ENCODE data around the gene MIB1. TPM values are rescaled to one million over a fixed set of nuclear protein-coding genes. Genes with fewer than 3 reads are reported as not detected.

The MIB1 gene
- polyA plus RNA-seq, 3 donors from 2014 or later = 1.9 to 6.4 (median 5.0) TPM

DNA sequence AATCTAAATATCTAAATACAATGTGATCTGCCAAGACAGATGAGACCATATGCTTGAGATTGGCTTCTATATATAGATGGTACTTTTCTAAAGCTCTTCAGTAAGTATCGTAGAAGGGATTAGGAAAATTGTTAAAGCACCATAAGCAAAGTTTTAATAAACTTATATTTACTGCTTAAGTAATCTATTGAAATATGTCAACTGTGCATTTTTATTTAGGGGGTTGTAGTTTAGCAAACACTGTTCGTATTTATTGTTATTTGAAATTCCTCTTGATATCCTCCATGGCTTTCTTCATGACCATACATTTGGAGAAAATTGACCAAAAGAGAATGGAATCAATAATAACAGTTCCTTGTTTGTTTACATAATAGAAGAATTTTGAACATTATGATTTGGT lies 102.7 kb downstream of the MIB1 start:
- Mint-ChIP-seq H3K27me3 (ENCODE audit: low read depth in 3 of 3) (peaks cover 0 to 3% (median 0%) of the 10 kb centered on the region in 3 donors), H3K36me3 (peaks cover 21 to 44% (median 28%) of the 10 kb centered on the region in 3 donors), H3K4me3 (no peak overlapping the region), H3K9me3 (no peaks in the 10 kb centered on the region), H3K27ac (no peak overlapping the region), H3K4me1 (no peaks in the 10 kb centered on the region)
- no peak for DNase-seq

DNA sequence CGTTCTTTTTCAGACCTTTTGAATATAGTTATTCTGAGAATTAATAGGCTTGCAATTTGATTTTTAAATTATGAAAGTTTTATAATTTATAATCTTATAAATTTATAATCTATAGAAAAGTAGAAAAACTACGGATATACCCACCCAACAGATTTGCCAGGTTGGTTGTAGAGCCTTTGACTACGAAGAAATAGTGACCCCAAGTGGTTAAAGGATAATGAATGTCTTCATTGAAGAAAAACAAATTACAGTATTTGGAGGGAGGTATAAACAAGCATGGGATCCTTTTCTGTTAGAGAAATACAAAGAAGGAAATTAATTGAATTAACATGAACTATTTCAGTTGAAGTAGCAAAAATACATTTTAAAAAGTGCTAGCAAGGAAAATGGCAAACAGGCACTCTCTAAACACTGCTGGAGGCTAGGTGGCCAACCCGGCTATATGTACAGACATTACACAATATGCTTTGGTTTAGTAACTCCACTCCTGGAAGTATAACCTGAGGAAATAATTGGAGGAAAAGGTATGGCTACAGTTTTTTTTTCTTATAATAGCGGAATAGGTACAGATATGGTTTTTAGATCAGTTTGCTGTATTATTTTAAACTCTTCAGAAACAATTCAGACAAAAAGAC lies 110.9 kb downstream of the MIB1 start:
- peaks cover 13 to 19% (median 16%) of the 10 kb centered on the region in 3 donors for H3K36me3 Mint-ChIP-seq
- H3K4me1 Mint-ChIP-seq = peaks cover 9 to 18% of the 10 kb centered on the region in 2 donors
- H3K27me3 Mint-ChIP-seq (ENCODE audit: low read depth in 3 of 3) = no peaks in the 10 kb centered on the region
- H3K4me3 Mint-ChIP-seq = no peak overlapping the region
- H3K27ac Mint-ChIP-seq = no peak overlapping the region
- H3K9me3 Mint-ChIP-seq = no peaks in the 10 kb centered on the region
- peak in 1 of 3 donors; percentile 3 for DNase-seq

- no peaks in the 10 kb centered on the region for H3K9me3 Mint-ChIP-seq
- no peaks in the 10 kb centered on the region for H3K27me3 Mint-ChIP-seq (ENCODE audit: low read depth in 3 of 3)
- H3K36me3 Mint-ChIP-seq = peaks cover 18 to 26% (median 20%) of the 10 kb centered on the region in 3 donors
- peak overlapping the region in 5 of 6 donors; percentile 6 to 73 (median 17) for H3K27ac Mint-ChIP-seq
- DNase-seq = no peak
- H3K4me3 Mint-ChIP-seq = peak overlapping the region in 1 of 5 donors; percentile 8
- peaks cover 9 to 18% of the 10 kb centered on the region in 2 donors for H3K4me1 Mint-ChIP-seq
These were observed 112.4 kb downstream of the MIB1 start for GRCh38 chr18:21853016-21853415.

GRCh38 chr18:21853775-21854552 lies 113.4 kb downstream of the MIB1 start:
- no peaks in the 10 kb centered on the region for H3K27me3 Mint-ChIP-seq (ENCODE audit: low read depth in 3 of 3)
- no peak for DNase-seq
- peaks cover 9 to 18% of the 10 kb centered on the region in 2 donors for H3K4me1 Mint-ChIP-seq
- H3K4me3 Mint-ChIP-seq = no peak overlapping the region
- no peak overlapping the region for H3K27ac Mint-ChIP-seq
- no peaks in the 10 kb centered on the region for H3K9me3 Mint-ChIP-seq
- H3K36me3 Mint-ChIP-seq = peaks cover 21 to 25% (median 22%) of the 10 kb centered on the region in 3 donors

GRCh38 chr18:21855432-21855831 lies 114.8 kb downstream of the MIB1 start:
- Mint-ChIP-seq H3K36me3 (peaks cover 27 to 34% (median 29%) of the 10 kb centered on the region in 3 donors), H3K4me1 (peaks cover 9 to 18% of the 10 kb centered on the region in 2 donors), H3K9me3 (no peaks in the 10 kb centered on the region), H3K27ac (no peak overlapping the region), H3K4me3 (no peak overlapping the region), H3K27me3 (ENCODE audit: low read depth in 3 of 3) (no peaks in the 10 kb centered on the region)
- DNase-seq = no peak

DNA sequence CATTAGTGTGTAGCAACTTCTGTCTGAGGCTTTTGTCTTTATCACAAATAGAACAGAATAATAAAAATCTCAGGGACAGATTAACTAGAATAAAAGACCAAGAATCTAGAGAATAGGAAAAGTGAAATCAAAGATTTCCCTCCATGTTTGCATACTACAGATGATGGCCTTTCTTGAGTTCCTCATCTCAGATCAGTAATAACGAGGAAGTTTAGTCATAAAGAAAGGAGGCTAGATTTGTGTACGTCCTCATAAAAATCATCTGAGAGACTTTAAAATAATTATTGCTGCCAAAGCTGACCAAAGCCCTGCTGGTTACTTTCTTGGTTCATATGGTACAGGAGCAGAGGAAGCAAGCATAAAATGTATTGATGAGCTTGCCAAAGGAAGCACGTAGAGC lies 117.3 kb downstream of the MIB1 start:
- Mint-ChIP-seq H3K27me3 (ENCODE audit: low read depth in 3 of 3) (no peaks in the 10 kb centered on the region), H3K4me3 (no peak overlapping the region), H3K9me3 (no peaks in the 10 kb centered on the region), H3K36me3 (peaks cover 33 to 47% (median 35%) of the 10 kb centered on the region in 3 donors), H3K4me1 (peaks cover 4 to 8% of the 10 kb centered on the region in 2 donors), H3K27ac (no peak overlapping the region)
- DNase-seq = no peak

DNA sequence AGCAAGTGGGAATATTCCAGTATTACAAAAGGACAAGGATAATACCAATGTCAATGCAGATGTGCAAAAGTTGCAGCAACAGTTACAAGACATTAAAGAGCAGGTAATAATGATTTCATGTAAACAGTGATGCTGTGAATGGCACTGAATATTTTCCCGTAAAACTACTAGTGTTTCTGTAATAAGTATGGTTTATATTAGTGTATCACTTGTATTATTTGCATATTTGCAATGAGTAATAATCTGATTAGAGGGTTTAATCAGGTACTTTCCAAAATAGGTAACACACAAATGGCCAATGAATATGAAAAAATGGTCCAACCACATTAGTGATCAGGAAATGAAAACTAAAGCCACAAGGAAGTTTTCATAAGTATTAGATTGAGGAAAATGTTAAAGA lies 118.0 kb downstream of the MIB1 start:
- Mint-ChIP-seq H3K4me1 (peaks cover 0 to 1% of the 10 kb centered on the region in 2 donors), H3K4me3 (no peak overlapping the region), H3K36me3 (peaks cover 35 to 53% (median 37%) of the 10 kb centered on the region in 3 donors), H3K27ac (no peak overlapping the region), H3K27me3 (ENCODE audit: low read depth in 3 of 3) (no peaks in the 10 kb centered on the region), H3K9me3 (no peaks in the 10 kb centered on the region)
- DNase-seq = no peak

DNA sequence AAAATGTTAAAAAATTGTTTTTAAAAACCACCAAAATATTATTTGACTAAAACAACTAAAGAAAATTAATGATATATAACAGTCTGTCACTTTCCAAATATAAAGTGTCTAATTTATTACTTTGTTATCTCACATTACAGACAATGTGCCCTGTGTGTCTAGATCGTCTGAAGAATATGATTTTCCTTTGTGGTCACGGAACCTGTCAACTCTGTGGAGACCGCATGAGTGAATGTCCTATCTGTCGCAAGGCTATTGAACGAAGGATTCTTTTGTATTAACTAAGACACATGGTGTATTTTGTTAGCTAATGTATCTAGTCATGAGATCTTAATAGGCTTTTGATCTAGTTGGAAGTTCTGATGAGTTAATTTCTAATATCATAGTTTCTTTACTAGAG lies 123.8 kb downstream of the MIB1 start:
- H3K27ac Mint-ChIP-seq = no peak overlapping the region
- no peaks in the 10 kb centered on the region for H3K4me1 Mint-ChIP-seq
- H3K4me3 Mint-ChIP-seq = no peak overlapping the region
- no peaks in the 10 kb centered on the region for H3K27me3 Mint-ChIP-seq (ENCODE audit: low read depth in 3 of 3)
- DNase-seq = no peak
- H3K9me3 Mint-ChIP-seq = no peaks in the 10 kb centered on the region
- H3K36me3 Mint-ChIP-seq = peaks cover 31 to 46% (median 33%) of the 10 kb centered on the region in 3 donors

- Mint-ChIP-seq H3K27ac (no peak overlapping the region), H3K27me3 (ENCODE audit: low read depth in 3 of 3) (no peaks in the 10 kb centered on the region), H3K4me1 (no peaks in the 10 kb centered on the region), H3K36me3 (peaks cover 26 to 41% (median 28%) of the 10 kb centered on the region in 3 donors), H3K4me3 (no peak overlapping the region), H3K9me3 (no peaks in the 10 kb centered on the region)
- no peak for DNase-seq
These were observed 124.5 kb downstream of the MIB1 start for GRCh38 chr18:21865043-21865442.

- Mint-ChIP-seq H3K27me3 (ENCODE audit: low read depth in 3 of 3) (peaks cover 0 to 2% (median 0%) of the 10 kb centered on the region in 3 donors), H3K4me1 (no peaks in the 10 kb centered on the region), H3K4me3 (no peak overlapping the region), H3K27ac (no peak overlapping the region), H3K9me3 (no peaks in the 10 kb centered on the region), H3K36me3 (peaks cover 19 to 29% (median 28%) of the 10 kb centered on the region in 3 donors)
- no peak for DNase-seq
These were observed 128.2 kb downstream of the MIB1 start for GRCh38 chr18:21868770-21869169.

DNA sequence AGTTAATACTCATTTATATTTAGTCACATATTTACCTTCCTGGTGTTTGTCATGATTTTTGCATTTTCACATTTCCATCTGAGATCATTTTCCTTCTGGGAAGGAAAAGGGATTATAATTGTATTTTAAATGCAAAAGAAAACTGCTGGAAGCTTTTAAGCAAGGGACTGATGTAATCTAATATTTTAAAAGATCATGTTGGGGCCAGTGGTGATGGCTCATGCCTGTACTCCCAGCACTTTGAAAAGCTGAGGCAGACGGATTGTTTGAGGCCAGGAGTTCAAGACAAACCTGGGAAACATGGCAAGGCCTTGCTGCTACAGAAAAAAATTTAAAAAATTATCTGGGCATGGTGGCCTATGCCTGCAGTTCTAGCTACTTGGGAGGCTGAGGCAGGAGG lies 149.0 kb downstream of the MIB1 start:
- H3K27ac Mint-ChIP-seq = no peak overlapping the region
- H3K27me3 Mint-ChIP-seq (ENCODE audit: low read depth in 3 of 3) = peaks cover 2 to 7% (median 6%) of the 10 kb centered on the region in 3 donors
- H3K36me3 Mint-ChIP-seq = no peaks in the 10 kb centered on the region
- no peak for DNase-seq
- no peaks in the 10 kb centered on the region for H3K9me3 Mint-ChIP-seq
- no peaks in the 10 kb centered on the region for H3K4me1 Mint-ChIP-seq
- no peak overlapping the region for H3K4me3 Mint-ChIP-seq

- H3K4me3 Mint-ChIP-seq = no peak overlapping the region
- no peak for DNase-seq
- peaks cover 7 to 15% (median 11%) of the 10 kb centered on the region in 3 donors for H3K27me3 Mint-ChIP-seq (ENCODE audit: low read depth in 3 of 3)
- no peak overlapping the region for H3K27ac Mint-ChIP-seq
- H3K36me3 Mint-ChIP-seq = no peaks in the 10 kb centered on the region
- H3K9me3 Mint-ChIP-seq = no peaks in the 10 kb centered on the region
- no peaks in the 10 kb centered on the region for H3K4me1 Mint-ChIP-seq
These were observed 154.2 kb downstream of the MIB1 start for GRCh38 chr18:21894619-21895367.

GRCh38 chr18:21896732-21897336 lies 156.2 kb downstream of the MIB1 start:
- H3K27ac Mint-ChIP-seq = no peak overlapping the region
- H3K36me3 Mint-ChIP-seq = no peaks in the 10 kb centered on the region
- H3K4me3 Mint-ChIP-seq = no peak overlapping the region
- peaks cover 8 to 15% (median 12%) of the 10 kb centered on the region in 3 donors for H3K27me3 Mint-ChIP-seq (ENCODE audit: low read depth in 3 of 3)
- H3K4me1 Mint-ChIP-seq = no peaks in the 10 kb centered on the region
- DNase-seq = no peak
- H3K9me3 Mint-ChIP-seq = no peaks in the 10 kb centered on the region

All from immature natural killer cell (primary cell).